Measurements from ENCODE around the gene SPG11.
"Not testable (repeated sequence)": the region's sequence is repeated elsewhere in the genome, so short reads cannot be mapped to it uniquely, and the experiment has no call there.

SPG11 gene

GRCh38 chr15:44663410-44664308 is at the start of gene SPG11:
Gene SPG11 (minus strand): TSS chr15:44663662. CDS start chr15:44663647, 15 bp downstream.
- peak; percentile 80 for DNase-seq

GRCh38 chr15:44712346-44713005 is 49.0 kb upstream of the SPG11 start:
- peak; percentile 24 for DNase-seq

- no peak for DNase-seq
These were observed 48.4 kb upstream of the SPG11 start for GRCh38 chr15:44711743-44712345.

GRCh38 chr15:44711096-44711742 is 47.8 kb upstream of the SPG11 start, which contains the start of the genes B2M and PATL2:
Gene B2M (plus strand): TSS chr15:44711517. CDS start chr15:44711547, 30 bp downstream.
Gene PATL2 (minus strand): TSS chr15:44711323. CDS start chr15:44676490, 34,833 bp downstream.
- peak; percentile 74 for DNase-seq

- DNase-seq, result no peak
These were observed 47.0 kb upstream of the SPG11 start for GRCh38 chr15:44710236-44711095.

GRCh38 chr15:44706946-44707636 is 43.6 kb upstream of the SPG11 start:
- no peak for DNase-seq

GRCh38 chr15:44706401-44706800 is 42.9 kb upstream of the SPG11 start:
- DNase-seq, result no peak

GRCh38 chr15:44705986-44706385 is 42.5 kb upstream of the SPG11 start:
- no peak for DNase-seq

GRCh38 chr15:44700676-44701075 is 37.2 kb upstream of the SPG11 start:
- DNase-seq, result not testable (repeated sequence)

GRCh38 chr15:44698641-44699040 is 35.2 kb upstream of the SPG11 start:
- no peak for DNase-seq

GRCh38 chr15:44697014-44697413 is 33.6 kb upstream of the SPG11 start:
- DNase-seq, result no peak

GRCh38 chr15:44695294-44695693 is 31.8 kb upstream of the SPG11 start:
- no peak for DNase-seq

GRCh38 chr15:44694416-44694815 is 31.0 kb upstream of the SPG11 start:
- DNase-seq, result no peak

GRCh38 chr15:44692659-44693058 is 29.2 kb upstream of the SPG11 start:
- no peak for DNase-seq

GRCh38 chr15:44690245-44690644 is 26.8 kb upstream of the SPG11 start:
- not testable (repeated sequence) for DNase-seq

GRCh38 chr15:44689318-44689717 is 25.9 kb upstream of the SPG11 start:
- not testable (repeated sequence) for DNase-seq

- peak; percentile 59 for DNase-seq
These were observed 19.6 kb upstream of the SPG11 start for GRCh38 chr15:44682809-44683682.

GRCh38 chr15:44682211-44682610 is 18.7 kb upstream of the SPG11 start:
- no peak for DNase-seq

GRCh38 chr15:44676676-44677075 is 13.2 kb upstream of the SPG11 start:
- DNase-seq, result no peak

GRCh38 chr15:44675911-44676310 is 12.4 kb upstream of the SPG11 start:
- no peak for DNase-seq
